GM19468 (cell line): ENCODE results near the gene AGAP2.

Source experiments
- ATAC-seq: cut with Tn5 transposase; IDR thresholded peaks from one replicate; pipeline ENCODE4 v1.9.1; 2021; ENCODE audit warnings: mild to moderate bottlenecking, moderate library complexity, moderate number of reproducible peaks; ENCODE audit not compliant: unreplicated experiment; ENCODE audit errors: extremely low read depth

Gene AGAP2

GRCh38 chr12:57755194-57755453, 16.6 kb upstream of the AGAP2 start:
- ATAC-seq = no peak

- no peak for ATAC-seq
Measured at GRCh38 chr12:57754411-57755193, 16.1 kb upstream of the AGAP2 start, which contains the start of gene MARCHF9. Gene MARCHF9 (plus strand): TSS chr12:57755103. CDS start chr12:57755529, 426 bp downstream.

GRCh38 chr12:57753756-57754337, 15.3 kb upstream of the AGAP2 start:
- ATAC-seq = no peak

GRCh38 chr12:57752668-57753000, 14.1 kb upstream of the AGAP2 start:
- ATAC-seq = no peak

GRCh38 chr12:57751788-57752667, 13.5 kb upstream of the AGAP2 start, which contains the start of gene CDK4:
Gene CDK4 (minus strand): TSS chr12:57752310. CDS start chr12:57751717, 593 bp downstream.
- peak; percentile 61 for ATAC-seq

- no peak for ATAC-seq
Measured at GRCh38 chr12:57751432-57751787, 12.9 kb upstream of the AGAP2 start.

GRCh38 chr12:57750561-57751431, 12.3 kb upstream of the AGAP2 start:
- no peak for ATAC-seq

GRCh38 chr12:57749061-57749460, 10.5 kb upstream of the AGAP2 start:
- ATAC-seq = no peak

- ATAC-seq = no peak
Measured at GRCh38 chr12:57746025-57746424, 7.5 kb upstream of the AGAP2 start.

- ATAC-seq = no peak
Measured at GRCh38 chr12:57745485-57745881, 6.9 kb upstream of the AGAP2 start.

- ATAC-seq = peak; percentile 70
Measured at GRCh38 chr12:57744777-57745484, 6.4 kb upstream of the AGAP2 start, which contains the start of gene TSPAN31. Gene TSPAN31 (plus strand): TSS chr12:57745039. CDS start chr12:57745155, 116 bp downstream.

GRCh38 chr12:57744194-57744776, 5.7 kb upstream of the AGAP2 start:
- no peak for ATAC-seq

- no peak for ATAC-seq
Measured at GRCh38 chr12:57743769-57744168, 5.2 kb upstream of the AGAP2 start.

GRCh38 chr12:57741844-57742738, 3.5 kb upstream of the AGAP2 start:
- peak; percentile 36 for ATAC-seq

GRCh38 chr12:57741413-57741789, 2.9 kb upstream of the AGAP2 start:
- no peak for ATAC-seq

GRCh38 chr12:57740656-57741412, 2.3 kb upstream of the AGAP2 start:
- peak; percentile 38 for ATAC-seq

GRCh38 chr12:57739914-57740538, 1.5 kb upstream of the AGAP2 start:
- no peak for ATAC-seq
